ENCODE data around the gene CHD5. TPM values are rescaled to one million over a fixed set of nuclear protein-coding genes. Genes with fewer than 3 reads are reported as not detected.

CHD5 gene
- total RNA-seq, 1 experiment from 2014 or later = 1.6 TPM

GRCh38 chr1:6151291-6151822, 28.8 kb downstream of the CHD5 start:
- Mint-ChIP-seq H3K4me3 (no peak overlapping the region), H3K9me3 (no peaks in the 10 kb centered on the region), H3K27me3 (ENCODE audit: low read depth) (peaks cover 25% of the 10 kb centered on the region), H3K27ac (no peak overlapping the region; a peak in 1 of 7 replicates), H3K36me3 (ENCODE audit: insufficient read depth in 1 of 3, low read depth in 3 of 3) (no peaks in the 10 kb centered on the region), H3K4me1 (peaks cover 0 to 2% of the 10 kb centered on the region in 2 experiments; a peak in 2 of 4 replicates)
- no peak for DNase-seq
- Histone ChIP-seq H3K79me1 (ENCODE audit: insufficient read depth, low read depth, low read length, poor library complexity, severe bottlenecking) (no peaks in the 10 kb centered on the region), H4K20me1 (ENCODE audit: control insufficient read depth, insufficient read depth, insufficient read length) (no peaks in the 10 kb centered on the region), H4K5ac (ENCODE audit: insufficient read length, low read depth, low read length) (no peak overlapping the region), H2BK120ac (ENCODE audit: low read depth, low read length, poor library complexity, severe bottlenecking) (no peak overlapping the region), H3K79me2 (ENCODE audit: insufficient read depth, low read length) (no peaks in the 10 kb centered on the region), H3K56ac (ENCODE audit: insufficient read length, low read depth, low read length) (no peak overlapping the region), H2AFZ (ENCODE audit: low read length) (no peak overlapping the region), H2BK5ac (ENCODE audit: insufficient read length, low read length) (no peak overlapping the region), H3K9me3 (ENCODE audit: control insufficient read depth, low read depth, low read length) (no peaks in the 10 kb centered on the region), H3K18ac (ENCODE audit: insufficient read length, low read depth, low read length) (no peak overlapping the region), H3K14ac (ENCODE audit: insufficient read depth, low read length) (no peak overlapping the region; the same call in 1 of the 2 replicates), H3K9ac (ENCODE audit: extremely low read depth, insufficient read length, low read length) (no peak overlapping the region), H3K4me1 (ENCODE audit: insufficient read depth, low read length) (no peaks in the 10 kb centered on the region), H2BK12ac (ENCODE audit: insufficient read length, low read depth, low read length) (no peak overlapping the region), H3T11ph (ENCODE audit: low read length) (no peak overlapping the region), H3K27me3 (ENCODE audit: insufficient read depth, low read length) (peaks cover 9% of the 10 kb centered on the region; the same call in 1 of the 2 replicates), H2BK15ac (ENCODE audit: low read depth, low read length) (no peak overlapping the region), H4K91ac (ENCODE audit: insufficient read length, low read depth, low read length) (no peak overlapping the region), H2AK5ac (ENCODE audit: insufficient read length, low read length) (no peak overlapping the region), H3K23ac (ENCODE audit: insufficient read length, low read depth, low read length) (no peak overlapping the region), H3K27ac (ENCODE audit: insufficient read length, low read depth, low read length) (no peak overlapping the region), H2BK20ac (ENCODE audit: low read depth, low read length, poor library complexity, severe bottlenecking) (no peak overlapping the region), H4K8ac (replicated peaks; ENCODE audit: insufficient read length, low read depth, low read length) (no peak overlapping the region), H3K4me2 (ENCODE audit: insufficient read depth, insufficient read length, low read length) (no peak overlapping the region), H3K23me2 (ENCODE audit: insufficient read length, low read depth, low read length, poor library complexity, severe bottlenecking) (peaks cover 12% of the 10 kb centered on the region), H3K4ac (ENCODE audit: low read depth, low read length) (no peak overlapping the region)
- TF ChIP-seq, protein P1, sequence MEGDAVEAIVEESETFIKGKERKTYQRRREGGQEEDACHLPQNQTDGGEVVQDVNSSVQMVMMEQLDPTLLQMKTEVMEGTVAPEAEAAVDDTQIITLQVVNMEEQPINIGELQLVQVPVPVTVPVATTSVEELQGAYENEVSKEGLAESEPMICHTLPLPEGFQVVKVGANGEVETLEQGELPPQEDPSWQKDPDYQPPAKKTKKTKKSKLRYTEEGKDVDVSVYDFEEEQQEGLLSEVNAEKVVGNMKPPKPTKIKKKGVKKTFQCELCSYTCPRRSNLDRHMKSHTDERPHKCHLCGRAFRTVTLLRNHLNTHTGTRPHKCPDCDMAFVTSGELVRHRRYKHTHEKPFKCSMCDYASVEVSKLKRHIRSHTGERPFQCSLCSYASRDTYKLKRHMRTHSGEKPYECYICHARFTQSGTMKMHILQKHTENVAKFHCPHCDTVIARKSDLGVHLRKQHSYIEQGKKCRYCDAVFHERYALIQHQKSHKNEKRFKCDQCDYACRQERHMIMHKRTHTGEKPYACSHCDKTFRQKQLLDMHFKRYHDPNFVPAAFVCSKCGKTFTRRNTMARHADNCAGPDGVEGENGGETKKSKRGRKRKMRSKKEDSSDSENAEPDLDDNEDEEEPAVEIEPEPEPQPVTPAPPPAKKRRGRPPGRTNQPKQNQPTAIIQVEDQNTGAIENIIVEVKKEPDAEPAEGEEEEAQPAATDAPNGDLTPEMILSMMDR (conservative IDR thresholded peaks at IDR 0.05) = no peak
- WGBS (ENCODE audit: extremely low coverage, insufficient read length, low lambda C conversion rate) = no CpG with 5 or more reads among the region's 9 CpGs
